Lower leg skin (tissue), 3 donors: Measurements from ENCODE around the gene RAP2B.

Experiments used
- CTCF ChIP-seq, 3 donors: fragments of 450-650 bp; IDR thresholded peaks; one replicate each; pipeline ENCODE4 v1.5.1; 2016; ENCODE audit warnings: antibody characterized with exemption in 3 of 3, mild to moderate bottlenecking in 3 of 3, moderate library complexity in 2 of 3
- POLR2A ChIP-seq, 2 donors: fragments of 450-650 bp; IDR thresholded peaks; one replicate each; pipeline ENCODE4 v1.6.1; 2016 to 2017; ENCODE audit warnings: antibody characterized with exemption in 2 of 2, mild to moderate bottlenecking in 1 of 2, moderate library complexity in 1 of 2

GRCh38 chr3:153180860-153181372 lies 18.9 kb downstream of the RAP2B start:
- no peak for TF ChIP-seq POLR2A (IDR thresholded peaks at IDR 0.05)
- no peak for TF ChIP-seq CTCF (IDR thresholded peaks at IDR 0.05)
